ENCODE measurements around the gene PPP1R11. TPM values are rescaled to one million over a fixed set of nuclear protein-coding genes. Genes with fewer than 3 reads are reported as not detected.

The PPP1R11 gene
- total and polyA plus RNA-seq, 2 of the 13 experiments (the other 11 are each of a cell fraction or from before 2014, with no cell fraction given), result 32.1 to 58.9 TPM

DNA sequence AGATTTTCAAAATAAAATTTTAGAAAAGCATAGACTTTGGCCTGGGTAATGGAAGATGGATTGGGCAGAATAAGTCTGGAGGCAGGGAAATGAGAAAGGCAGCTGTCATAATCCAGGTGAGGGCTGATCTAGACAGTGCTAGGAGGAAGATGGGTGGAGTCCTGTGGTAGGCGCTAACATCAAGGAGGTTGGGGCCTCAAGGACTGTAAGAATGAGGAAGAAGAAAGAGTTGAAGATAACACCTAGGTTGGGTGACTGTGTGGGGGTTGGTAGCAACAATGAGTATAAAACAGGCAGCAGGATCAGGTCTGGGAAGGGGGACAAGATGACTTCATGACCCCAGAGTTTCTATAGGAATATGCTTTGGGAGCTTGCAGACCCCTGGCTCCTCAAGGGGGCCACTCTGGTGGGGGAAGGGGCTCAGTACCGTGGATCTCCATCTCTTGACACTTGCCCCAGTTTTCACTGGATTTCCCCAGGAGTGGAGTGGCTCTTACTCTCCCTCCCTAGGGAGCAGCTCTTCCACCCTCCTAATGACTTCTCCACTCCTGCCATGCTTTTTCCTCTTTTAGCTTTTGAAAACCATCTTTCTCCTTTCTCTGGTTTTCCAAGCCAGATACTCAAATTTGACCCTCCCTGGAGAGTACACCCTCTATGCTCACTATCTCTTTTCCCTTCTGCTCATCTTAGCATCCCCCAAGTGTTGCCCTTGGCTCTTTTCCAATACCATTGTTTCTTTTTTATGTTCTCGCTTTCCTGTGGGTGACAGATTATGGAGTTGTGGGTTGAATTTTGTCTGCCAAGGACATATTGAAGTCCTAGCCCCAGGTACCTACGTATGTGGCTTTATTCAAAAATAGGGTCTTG is 31.1 kb downstream of the PPP1R11 start:
- H3K9ac ChIP-seq (ENCODE audit: insufficient read depth, low read depth, low read length), result no peak overlapping the region
- peaks cover 0 to 5% of the 10 kb centered on the region in 2 experiments; a peak in 1 of 5 replicates for H3K27me3 ChIP-seq (ENCODE audit: control insufficient read depth in 1 of 2, insufficient read depth in 2 of 2, low read length in 2 of 2)
- ChIA-PET CTCF (ENCODE audit: low intra/inter-chr PET ratio, low total read pairs) (no interaction called here), POLR2A (no interaction called here)
- peaks cover 88% of the 10 kb centered on the region for H3K4me1 ChIP-seq (ENCODE audit: insufficient read depth, low read length)
- no peak overlapping the region for H3K4me2 ChIP-seq (ENCODE audit: low read depth, low read length)
- H3K9me3 ChIP-seq (ENCODE audit: low read length), result no peaks in the 10 kb centered on the region
- TF ChIP-seq, protein P1, sequence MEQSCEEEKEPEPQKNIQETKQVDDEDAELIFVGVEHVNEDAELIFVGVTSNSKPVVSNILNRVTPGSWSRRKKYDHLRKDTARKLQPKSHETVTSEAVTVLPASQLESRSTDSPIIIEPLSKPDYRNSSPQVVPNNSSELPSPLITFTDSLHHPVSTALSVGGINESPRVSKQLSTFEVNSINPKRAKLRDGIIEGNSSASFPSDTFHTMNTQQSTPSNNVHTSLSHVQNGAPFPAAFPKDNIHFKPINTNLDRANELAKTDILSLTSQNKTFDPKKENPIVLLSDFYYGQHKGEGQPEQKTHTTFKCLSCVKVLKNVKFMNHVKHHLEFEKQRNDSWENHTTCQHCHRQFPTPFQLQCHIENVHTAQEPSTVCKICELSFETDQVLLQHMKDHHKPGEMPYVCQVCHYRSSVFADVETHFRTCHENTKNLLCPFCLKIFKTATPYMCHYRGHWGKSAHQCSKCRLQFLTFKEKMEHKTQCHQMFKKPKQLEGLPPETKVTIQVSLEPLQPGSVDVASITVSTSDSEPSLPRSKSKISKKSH (CRISPR knock-in tag; IDR thresholded peaks at IDR 0.05; ENCODE audit: borderline replicate concordance), result no peak
- TF ChIP-seq ZBTB7A (CRISPR knock-in tag; IDR thresholded peaks at IDR 0.05) (no peak), ZBTB20 (CRISPR knock-in tag; IDR thresholded peaks at IDR 0.05; ENCODE audit: borderline replicate concordance, low read depth) (no peak), ZNF333 (CRISPR knock-in tag; IDR thresholded peaks at IDR 0.05; ENCODE audit: borderline replicate concordance) (no peak), MXD3 (CRISPR knock-in tag; IDR thresholded peaks at IDR 0.05) (no peak), ZHX1 (CRISPR knock-in tag; IDR thresholded peaks at IDR 0.05; ENCODE audit: low read depth) (no peak), NONO (IDR thresholded peaks at IDR 0.05) (no peak), NONO (CRISPR knock-in tag; conservative IDR thresholded peaks at IDR 0.05) (no peak)
- in situ Hi-C loops (cut with HindIII; ENCODE audit: extremely low pct_ligation_motif_present, low pct_unique_long_range_greater_than_20kb), result no loop called here
- no TSS peak for BruUV-seq (replicated peaks)
- WGBS (ENCODE audit: low lambda C conversion rate), result 66% methylated on average over 4 of the region's 4 CpGs
- ATAC-seq (no peak), FAIRE-seq (no peak), DNase-seq (ENCODE audit: low spot score) (no peak)
- no peak overlapping the region for H2AFZ ChIP-seq (ENCODE audit: low read length)
- intact Hi-C loops (cut with micrococcal nuclease; ENCODE audit: unreplicated experiment), result no loop called here
- peaks cover 9% of the 10 kb centered on the region for H3K79me2 ChIP-seq (ENCODE audit: insufficient read depth, low read length)
- no peaks in the 10 kb centered on the region for H3K36me3 ChIP-seq (replicated peaks in 1 of 2; ENCODE audit: control insufficient read depth in 1 of 2, insufficient read depth in 2 of 2, low read length in 2 of 2)
- no peak overlapping the region for H3K27ac ChIP-seq (ENCODE audit: extremely low read length, insufficient read depth, low read length)
- no peaks in the 10 kb centered on the region for H4K20me1 ChIP-seq (ENCODE audit: insufficient read depth, low read length)
- H3K4me3 ChIP-seq (replicated peaks in 1 of 3; ENCODE audit: insufficient read depth in 1 of 3, low read depth in 2 of 3, low read length in 3 of 3), result no peak overlapping the region
